HFFc6 (cell line): ENCODE results near the gene MRM2. TPM values are rescaled to one million over a fixed set of nuclear protein-coding genes. Genes with fewer than 3 reads are reported as not detected.

Experiments
- DNase-seq: peaks from one replicate; pipeline ENCODE4 v3.0.0-alpha.2; 2018
- H3K27ac Mint-ChIP-seq: 2 replicates; pipeline ENCODE4 v1.8.0; 2020; ENCODE audit warnings: mild to moderate bottlenecking, mixed read lengths
- H3K27me3 Mint-ChIP-seq: 2 replicates; pipeline ENCODE4 v1.8.0; 2021; ENCODE audit warnings: mild to moderate bottlenecking, moderate library complexity, mixed read lengths; ENCODE audit not compliant: insufficient read depth
- H3K36me3 Mint-ChIP-seq: 2 replicates; pipeline ENCODE4 v1.8.0; 2021; ENCODE audit warnings: low read depth, mixed read lengths
- H3K4me1 Mint-ChIP-seq: 2 replicates; pipeline ENCODE4 v1.8.0; 2020; ENCODE audit warnings: low read depth, mixed read lengths
- H3K4me3 Mint-ChIP-seq: 2 replicates; pipeline ENCODE4 v1.8.0; 2020; ENCODE audit warnings: mild to moderate bottlenecking, moderate library complexity, mixed read lengths
- H3K9me3 Mint-ChIP-seq: 2 replicates; pipeline ENCODE4 v1.8.0; 2020; ENCODE audit warnings: mild to moderate bottlenecking, mixed read lengths
- CTCF ChIP-seq: fragments of 200-600 bp; sonication (generic); IDR thresholded peaks from 2 replicates; pipeline ENCODE4 v1.5.0; 2021; ENCODE audit warnings: antibody characterized with exemption, mild to moderate bottlenecking
- total RNA-seq, 6 experiments: library from RNA; stranded (reverse); fragmentation: NEBNext Ultra II Directional; extraction: Animal tissue kit (Norgen Biotek cat#: 25700); gene quantifications; 2 replicates in 1 of 6; 3 replicates in 5 of 6; pipeline ENCODE4 v1.2.3, GENCODE V29; 2021

The MRM2 gene
- total RNA-seq, 6 experiments from 2014 or later: 25.9 to 30.5 (median 27.5) TPM

- no peak for DNase-seq
- no peak overlapping the region for H3K27ac Mint-ChIP-seq
- peaks cover 2% of the 10 kb centered on the region for H3K27me3 Mint-ChIP-seq
- H3K4me3 Mint-ChIP-seq: no peak overlapping the region
- H3K36me3 Mint-ChIP-seq: peaks cover 25% of the 10 kb centered on the region
- TF ChIP-seq CTCF: no peak
- H3K4me1 Mint-ChIP-seq: no peaks in the 10 kb centered on the region
- H3K9me3 Mint-ChIP-seq: no peaks in the 10 kb centered on the region
Measured at GRCh38 chr7:2213551-2214215, 28.3 kb downstream of the MRM2 start.

- peaks cover 2% of the 10 kb centered on the region for H3K27me3 Mint-ChIP-seq
Measured at GRCh38 chr7:2212906-2213305, 29.1 kb downstream of the MRM2 start.

GRCh38 chr7:2211926-2212325 is 30.1 kb downstream of the MRM2 start:
- TF ChIP-seq CTCF: no peak
- Mint-ChIP-seq H3K4me3 (no peak overlapping the region), H3K36me3 (peaks cover 23% of the 10 kb centered on the region), H3K27me3 (peaks cover 2% of the 10 kb centered on the region), H3K9me3 (no peaks in the 10 kb centered on the region), H3K27ac (no peak overlapping the region), H3K4me1 (no peaks in the 10 kb centered on the region)
- DNase-seq: no peak

More at GRCh38 chr7:2212906-2213305, 29.1 kb downstream of the MRM2 start:
- Mint-ChIP-seq H3K9me3 (no peaks in the 10 kb centered on the region), H3K27ac (no peak overlapping the region), H3K36me3 (peaks cover 25% of the 10 kb centered on the region), H3K4me3 (no peak overlapping the region), H3K4me1 (no peaks in the 10 kb centered on the region)
- no peak for DNase-seq
- TF ChIP-seq CTCF: no peak

GRCh38 chr7:2211259-2211880 is 30.6 kb downstream of the MRM2 start:
- Mint-ChIP-seq H3K36me3 (peaks cover 22% of the 10 kb centered on the region), H3K27ac (no peak overlapping the region), H3K27me3 (peaks cover 2% of the 10 kb centered on the region), H3K4me3 (no peak overlapping the region), H3K9me3 (no peaks in the 10 kb centered on the region), H3K4me1 (no peaks in the 10 kb centered on the region)
- no peak for DNase-seq
- TF ChIP-seq CTCF: no peak

- peaks cover under 1% of the 10 kb centered on the region; the same call in 1 of the 2 replicates for H3K4me1 Mint-ChIP-seq
- no peak for DNase-seq
- H3K9me3 Mint-ChIP-seq: no peaks in the 10 kb centered on the region
- H3K36me3 Mint-ChIP-seq: peaks cover 17% of the 10 kb centered on the region
- TF ChIP-seq CTCF: no peak
- H3K27ac Mint-ChIP-seq: no peak overlapping the region
- no peak overlapping the region for H3K4me3 Mint-ChIP-seq
- H3K27me3 Mint-ChIP-seq: no peaks in the 10 kb centered on the region; the same call in 1 of the 2 replicates
Measured at GRCh38 chr7:2210551-2211258, 31.3 kb downstream of the MRM2 start.
